ENCODE measurements around the gene SYNGR1.
"Not testable (repeated sequence)": the region's sequence is repeated elsewhere in the genome, so short reads cannot be mapped to it uniquely, and the experiment has no call there.

- not testable (repeated sequence) for TF ChIP-seq CTCF (IDR thresholded peaks at IDR 0.05); EZH2 (IDR thresholded peaks at IDR 0.05; ENCODE audit: borderline replicate concordance, insufficient read depth, low read depth, low read length, poor library complexity, severe bottlenecking)
Measured at GRCh38 chr22:39339775-39340174, 10.0 kb upstream of the SYNGR1 start.

Data from B cell (primary cell).